HepG2 (cell line): ENCODE measurements around the gene TRIM72. TPM values are rescaled to one million over a fixed set of nuclear protein-coding genes. Genes with fewer than 3 reads are reported as not detected.
A peak's percentile ranks its signal among the peaks of the same experiment; 100 is the strongest.

Source experiments
- AFF4 ChIP-seq: sonication (generic); formaldehyde crosslinking; IDR thresholded peaks from 2 replicates; pipeline ENCODE4 v1.4.0; 2020; ENCODE audit warnings: missing genetic modification reagents
- CBX5 ChIP-seq: sonication (generic); formaldehyde crosslinking; IDR thresholded peaks from 2 replicates; pipeline ENCODE4 v1.4.0; 2020; ENCODE audit warnings: missing genetic modification reagents, borderline replicate concordance
- CHCHD3 ChIP-seq: sonication (generic); formaldehyde crosslinking; IDR thresholded peaks from 2 replicates; pipeline ENCODE4 v1.8.0; 2022; ENCODE audit warnings: mild to moderate bottlenecking, missing genetic modification reagents, moderate library complexity
- CREM ChIP-seq, 2 experiments: sonication (generic) in 1 of 2; formaldehyde crosslinking in 1 of 2; IDR thresholded peaks; 2 replicates each; pipeline versions ENCODE4 v1.4.0 to v1.6.1; 2016 to 2020; ENCODE audit warnings: antibody characterized with exemption in 1 of 2, mild to moderate bottlenecking in 1 of 2, missing genetic modification reagents in 1 of 2
- DNMT3B ChIP-seq: conservative IDR thresholded peaks from 2 replicates; pipeline ENCODE4 v1.6.1; 2016; ENCODE audit warnings: missing biosample characterization, control low read depth
- KDM1A ChIP-seq: IDR thresholded peaks from 2 replicates; pipeline ENCODE4 v1.6.1; 2016; ENCODE audit warnings: missing compliant biosample characterization
- LCORL ChIP-seq, 2 experiments: fragments of 450-650 bp in 1 of 2; sonication (generic) in 1 of 2; formaldehyde crosslinking in 1 of 2; IDR thresholded peaks; 2 replicates each; pipeline versions ENCODE4 v1.5.0 to v1.6.1; 2017 to 2020; ENCODE audit warnings: antibody characterized with exemption in 1 of 2, missing genetic modification reagents in 1 of 2
- MED1 ChIP-seq: sonication (generic); formaldehyde crosslinking; IDR thresholded peaks from 2 replicates; pipeline ENCODE4 v1.4.0; 2020; ENCODE audit warnings: missing genetic modification reagents
- NR2F6 ChIP-seq, 2 experiments: IDR thresholded peaks; 2 replicates each; pipeline ENCODE4 v1.6.1; 2016; ENCODE audit warnings: antibody characterized with exemption in 1 of 2, mild to moderate bottlenecking in 1 of 2
- PATZ1 ChIP-seq: sonication (generic); formaldehyde crosslinking; IDR thresholded peaks from 2 replicates; pipeline ENCODE4 v1.4.0; 2020; ENCODE audit warnings: missing genetic modification reagents
- TCF7 ChIP-seq: sonication (generic); IDR thresholded peaks from 2 replicates; pipeline ENCODE4 v1.6.1; 2016; ENCODE audit warnings: antibody characterized with exemption, low read depth
- XBP1 ChIP-seq: sonication (generic); formaldehyde crosslinking; IDR thresholded peaks from 2 replicates; pipeline ENCODE4 v1.5.0; 2020; ENCODE audit warnings: missing genetic modification reagents
- ZBTB7B ChIP-seq: sonication (generic); formaldehyde crosslinking; IDR thresholded peaks from 2 replicates; pipeline ENCODE4 v1.4.0; 2020; ENCODE audit warnings: missing genetic modification reagents
- ZNF367 ChIP-seq: sonication (generic); formaldehyde crosslinking; IDR thresholded peaks from 2 replicates; pipeline ENCODE4 v1.4.0; 2020; ENCODE audit warnings: missing genetic modification reagents, borderline replicate concordance
- ZNF513 ChIP-seq: sonication (generic); formaldehyde crosslinking; conservative IDR thresholded peaks from 2 replicates; pipeline ENCODE4 v1.5.0; 2020; ENCODE audit warnings: missing genetic modification reagents
- ZNF746 ChIP-seq: sonication (generic); formaldehyde crosslinking; IDR thresholded peaks from 2 replicates; pipeline ENCODE4 v1.8.0; 2022; ENCODE audit warnings: mild to moderate bottlenecking, missing genetic modification reagents
- ZNF879 ChIP-seq: sonication (generic); formaldehyde crosslinking; IDR thresholded peaks from 2 replicates; pipeline ENCODE4 v1.8.1; 2023; ENCODE audit warnings: missing genetic modification reagents
- polyA plus RNA-seq, 8 experiments: library from polyadenylated mRNA; depleted of rRNA in 3 of 8; stranded (reverse) in 7 of 8; unstranded in 1 of 8; fragments of >200 nt; fragmentation: Illumina TruSeq in 4 of 8; extraction: Trizol in 4 of 8; gene quantifications; 2 replicates each; pipeline versions ENCODE4 v1.2.1 to v1.2.3, GENCODE V29; 2011 to 2016; ENCODE audit warnings: low read depth in 4 of 8, missing spikeins in 1 of 8, mixed read lengths in 1 of 8; ENCODE audit not compliant: insufficient read depth in 1 of 8
- total RNA-seq, 5 experiments: library from RNA; depleted of rRNA; stranded (reverse); fragments of >200 nt; fragmentation: Illumina TruSeq; extraction: Trizol; gene quantifications; 2 replicates each; pipeline ENCODE4 v1.2.3, GENCODE V29; 2016; ENCODE audit warnings: low read depth in 1 of 5
- TF ChIP-seq, protein P1 (sequence below): IDR thresholded peaks from 2 replicates; pipeline ENCODE4 v1.6.1; 2012; ENCODE audit warnings: inconsistent platforms
- TF ChIP-seq, protein P2 (sequence below): IDR thresholded peaks from 2 replicates; pipeline ENCODE4 v1.6.1; 2016; ENCODE audit warnings: mild to moderate bottlenecking

TRIM72 gene
- total and polyA plus RNA-seq, 2 of the 13 experiments (the other 11 are each of a cell fraction or from before 2014, with no cell fraction given) = not detected

GRCh38 chr16:31206776-31207175, 7.1 kb upstream of the TRIM72 start (continued):
- TF ChIP-seq XBP1 (CRISPR knock-in tag) (no peak), TCF7 (peak; percentile 58), LCORL (IDR thresholded peaks at IDR 0.05) (no peak), LCORL (CRISPR knock-in tag; IDR thresholded peaks at IDR 0.05) (no peak), ZNF367 (CRISPR knock-in tag) (no peak), ZNF746 (0 out of 2 replicates have a peak, but pooled peaks have one; percentile 43), CREM (IDR thresholded peaks at IDR 0.05) (peak; percentile 40; the same call in 1 of the 2 replicates), CREM (CRISPR knock-in tag; IDR thresholded peaks at IDR 0.05) (no peak), KDM1A (CRISPR knock-in tag) (0 out of 2 replicates have a peak, but pooled peaks have one; percentile 18), AFF4 (CRISPR knock-in tag) (no peak), CBX5 (CRISPR knock-in tag) (0 out of 2 replicates have a peak, but pooled peaks have one; percentile 16), ZNF513 (CRISPR knock-in tag) (0 out of 2 replicates have a peak, but pooled peaks have one; percentile 44), CHCHD3 (CRISPR knock-in tag) (no peak), DNMT3B (0 out of 2 replicates have a peak, but pooled peaks have one; percentile 41), ZNF879 (CRISPR knock-in tag) (no peak), MED1 (peak; percentile 46; the same call in 1 of the 2 replicates), PATZ1 (CRISPR knock-in tag) (peak; percentile 90), ZBTB7B (CRISPR knock-in tag) (0 out of 2 replicates have a peak, but pooled peaks have one; percentile 25), NR2F6 (IDR thresholded peaks at IDR 0.05) (peak; percentile 64), NR2F6 (CRISPR knock-in tag; IDR thresholded peaks at IDR 0.05) (peak; percentile 78)
- TF ChIP-seq, protein P1, sequence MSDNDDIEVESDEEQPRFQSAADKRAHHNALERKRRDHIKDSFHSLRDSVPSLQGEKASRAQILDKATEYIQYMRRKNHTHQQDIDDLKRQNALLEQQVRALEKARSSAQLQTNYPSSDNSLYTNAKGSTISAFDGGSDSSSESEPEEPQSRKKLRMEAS = peak; percentile 49; the same call in 1 of the 2 replicates
- TF ChIP-seq, protein P2, sequence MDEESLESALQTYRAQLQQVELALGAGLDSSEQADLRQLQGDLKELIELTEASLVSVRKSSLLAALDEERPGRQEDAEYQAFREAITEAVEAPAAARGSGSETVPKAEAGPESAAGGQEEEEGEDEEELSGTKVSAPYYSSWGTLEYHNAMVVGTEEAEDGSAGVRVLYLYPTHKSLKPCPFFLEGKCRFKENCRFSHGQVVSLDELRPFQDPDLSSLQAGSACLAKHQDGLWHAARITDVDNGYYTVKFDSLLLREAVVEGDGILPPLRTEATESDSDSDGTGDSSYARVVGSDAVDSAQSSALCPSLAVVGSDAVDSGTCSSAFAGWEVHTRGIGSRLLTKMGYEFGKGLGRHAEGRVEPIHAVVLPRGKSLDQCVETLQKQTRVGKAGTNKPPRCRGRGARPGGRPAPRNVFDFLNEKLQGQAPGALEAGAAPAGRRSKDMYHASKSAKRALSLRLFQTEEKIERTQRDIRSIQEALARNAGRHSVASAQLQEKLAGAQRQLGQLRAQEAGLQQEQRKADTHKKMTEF (CRISPR knock-in tag) = peak; percentile 52; the same call in 1 of the 2 replicates
